DND-41 (cell line): ENCODE data around the gene TFAP2B.

ENCODE experiments used
- ATAC-seq: fragments of 200-7000 bp; cut with Tn5 transposase; 3 replicates; pipeline ENCODE4 v1.9.1; 2021; ENCODE audit warnings: low read depth; ENCODE audit not compliant: insufficient read depth
- DNase-seq: peaks from one replicate; pipeline ENCODE4 v3.0.0-alpha.2; 2020
- H2AFZ ChIP-seq: 2 replicates; pipeline ENCODE4 v1.6.0; 2012; ENCODE audit warnings: low read depth, low read length
- H3K27ac ChIP-seq: 2 replicates; pipeline ENCODE4 v1.5.1; 2012; ENCODE audit warnings: low read length, inconsistent platforms
- H3K27me3 ChIP-seq: fragments of 200-600 bp; sonication (generic); 2 replicates; pipeline ENCODE4 v1.6.0; 2012; ENCODE audit warnings: low read length, mild to moderate bottlenecking, inconsistent platforms; ENCODE audit not compliant: insufficient read depth, poor library complexity
- H3K36me3 ChIP-seq: 2 replicates; pipeline ENCODE4 v1.5.1; 2012; ENCODE audit warnings: low read length, inconsistent platforms; ENCODE audit not compliant: insufficient read depth
- H3K4me1 ChIP-seq: 2 replicates; pipeline ENCODE4 v1.5.1; 2012; ENCODE audit warnings: mild to moderate bottlenecking, low read length; ENCODE audit not compliant: insufficient read depth
- H3K4me2 ChIP-seq: 2 replicates; pipeline ENCODE4 v1.6.0; 2012; ENCODE audit warnings: mild to moderate bottlenecking, moderate library complexity, low read length, inconsistent platforms; ENCODE audit not compliant: insufficient read depth
- H3K4me3 ChIP-seq, 2 experiments: fragments of 200-600 bp in 1 of 2; shearing (Covaris generic) in 1 of 2; 2 replicates each; pipeline ENCODE4 v1.5.1; 2012 to 2016; ENCODE audit warnings: inconsistent platforms in 2 of 2, low read length in 2 of 2, mild to moderate bottlenecking in 2 of 2, low read depth in 1 of 2, moderate library complexity in 1 of 2
- H3K79me2 ChIP-seq: 2 replicates; pipeline ENCODE4 v1.6.0; 2012; ENCODE audit warnings: low read length, inconsistent platforms; ENCODE audit not compliant: insufficient read depth
- H3K9ac ChIP-seq: 2 replicates; pipeline ENCODE4 v1.6.0; 2012; ENCODE audit warnings: low read depth, mild to moderate bottlenecking, inconsistent platforms, low read length, moderate library complexity
- H3K9me3 ChIP-seq: 2 replicates; pipeline ENCODE4 v1.5.1; 2012; ENCODE audit warnings: low read length, moderate library complexity, mild to moderate bottlenecking, inconsistent platforms; ENCODE audit not compliant: insufficient read depth, severe bottlenecking
- H4K20me1 ChIP-seq: 2 replicates; pipeline ENCODE4 v1.6.0; 2012; ENCODE audit warnings: low read length; ENCODE audit not compliant: insufficient read depth
- CTCF ChIP-seq: IDR thresholded peaks from 2 replicates; pipeline ENCODE4 v1.5.1; 2012; ENCODE audit warnings: borderline replicate concordance, low read length, moderate library complexity, mild to moderate bottlenecking; ENCODE audit not compliant: poor library complexity, severe bottlenecking; ENCODE audit errors: extremely low read depth
- EZH2 ChIP-seq: IDR thresholded peaks from 3 replicates; pipeline ENCODE4 v1.6.1; 2012; ENCODE audit warnings: borderline replicate concordance, low read depth, mild to moderate bottlenecking, moderate library complexity, low read length, inconsistent platforms; ENCODE audit not compliant: severe bottlenecking

Gene TFAP2B

GRCh38 chr6:50829898-50830444, 11.3 kb downstream of the TFAP2B start:
- Histone ChIP-seq H3K36me3 (no peaks in the 10 kb centered on the region), H3K27ac (no peak overlapping the region), H4K20me1 (no peaks in the 10 kb centered on the region), H3K4me1 (no peaks in the 10 kb centered on the region), H3K4me3 (no peak overlapping the region), H3K79me2 (no peaks in the 10 kb centered on the region), H3K4me2 (no peak overlapping the region), H2AFZ (no peak overlapping the region), H3K27me3 (no peaks in the 10 kb centered on the region), H3K9me3 (no peaks in the 10 kb centered on the region), H3K9ac (no peak overlapping the region)
- no peak for ATAC-seq
- no peak for DNase-seq
- TF ChIP-seq EZH2, result no peak
- TF ChIP-seq CTCF, result no peak

- Histone ChIP-seq H2AFZ (no peak overlapping the region), H3K27me3 (no peaks in the 10 kb centered on the region), H4K20me1 (no peaks in the 10 kb centered on the region), H3K4me1 (no peaks in the 10 kb centered on the region), H3K4me3 (no peak overlapping the region), H3K36me3 (no peaks in the 10 kb centered on the region), H3K4me2 (no peak overlapping the region), H3K79me2 (no peaks in the 10 kb centered on the region), H3K9me3 (no peaks in the 10 kb centered on the region), H3K27ac (no peak overlapping the region), H3K9ac (no peak overlapping the region)
- no peak for TF ChIP-seq EZH2
- no peak for TF ChIP-seq CTCF
- DNase-seq (no peak), ATAC-seq (no peak)
Observed at GRCh38 chr6:50831186-50831585, 12.5 kb downstream of the TFAP2B start.

- no peak overlapping the region for H3K9ac ChIP-seq
- H3K27me3 ChIP-seq, result no peaks in the 10 kb centered on the region
- no peaks in the 10 kb centered on the region for H3K79me2 ChIP-seq
- H3K4me2 ChIP-seq, result no peak overlapping the region
- TF ChIP-seq CTCF (no peak), EZH2 (no peak)
- H2AFZ ChIP-seq, result no peak overlapping the region
- no peak overlapping the region for H3K27ac ChIP-seq
- no peaks in the 10 kb centered on the region for H3K4me1 ChIP-seq
- no peak for DNase-seq
- H3K4me3 ChIP-seq, result no peak overlapping the region
- H3K9me3 ChIP-seq, result no peaks in the 10 kb centered on the region
- no peak for ATAC-seq
- H4K20me1 ChIP-seq, result no peaks in the 10 kb centered on the region
- H3K36me3 ChIP-seq, result no peaks in the 10 kb centered on the region
Observed at GRCh38 chr6:50832912-50833311, 14.2 kb downstream of the TFAP2B start.
